Adipose tissue (tissue), 3 donors: ENCODE data around the gene ABHD16A. TPM values are rescaled to one million over a fixed set of nuclear protein-coding genes. Genes with fewer than 3 reads are reported as not detected.

Source experiments
- H3K27ac ChIP-seq: one replicate; pipeline ENCODE4 v1.5.1; 2013; ENCODE audit warnings: low read depth, low read length
- WGBS, 3 donors: extraction: QIAGEN DNeasy Blood & Tissue Kit; methylation state at CpG; one replicate each; pipeline ENCODE4 v1.1.7; 2013; 5-methylcytosine and 5-hydroxymethylcytosine counted together
- polyA plus RNA-seq, 3 donors: library from polyadenylated mRNA; stranded (reverse); fragments of 200-250 nt; gene quantifications; one replicate each; pipeline ENCODE4 v1.2.3, GENCODE V29; 2013
- donor health status: healthy with polysubstance abuse.
- donor health status: Bipolar disorder and iron deficiency.
- donor health status: healthy.

Gene ABHD16A
- polyA plus RNA-seq, 3 donors = 28.5 to 39.8 (median 30.5) TPM

DNA sequence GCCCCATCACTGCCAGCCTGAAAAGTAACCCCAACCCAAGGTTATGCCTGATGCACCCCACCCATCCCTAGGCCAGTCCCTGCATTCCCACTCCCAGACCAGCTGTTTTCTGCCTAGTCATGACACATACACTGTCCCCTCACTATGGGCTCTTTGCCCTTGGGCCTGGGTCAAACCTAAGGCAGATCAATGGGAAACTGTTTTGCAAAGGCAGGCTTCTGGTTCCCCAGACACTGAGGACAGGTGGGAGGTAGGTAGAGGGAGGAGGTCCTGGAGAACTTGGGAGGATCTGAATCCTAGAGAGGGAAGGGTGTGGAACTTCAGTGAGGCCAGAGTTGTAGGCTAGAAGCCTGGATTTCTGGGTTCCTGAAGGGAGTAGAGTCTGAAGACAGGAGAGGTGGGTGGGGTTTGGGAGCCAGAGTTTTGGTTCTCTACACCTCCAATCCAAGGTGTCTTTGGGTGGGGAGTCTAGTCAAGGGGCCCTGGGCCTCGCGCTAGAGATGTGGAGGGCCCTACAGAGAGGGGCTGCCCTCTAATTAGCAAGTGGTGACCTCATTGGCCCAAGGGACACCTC is 31.2 kb upstream of the ABHD16A start:
- 7 to 94% (median 8%) methylated on average over 2 of the region's 2 CpGs for WGBS, 3 donors
- peak overlapping the region; percentile 44 for H3K27ac ChIP-seq

GRCh38 chr6:31733734-31734133 is 30.6 kb upstream of the ABHD16A start:
- WGBS, 3 donors = 82 to 88% (median 84%) methylated on average over 4 of the region's 4 CpGs

GRCh38 chr6:31732029-31732428 is 28.9 kb upstream of the ABHD16A start:
- H3K27ac ChIP-seq = no peak overlapping the region

More at GRCh38 chr6:31733734-31734133, 30.6 kb upstream of the ABHD16A start:
- H3K27ac ChIP-seq = peak overlapping the region; percentile 44

GRCh38 chr6:31730631-31731086 is 27.5 kb upstream of the ABHD16A start:
- no peak overlapping the region for H3K27ac ChIP-seq
- 83 to 92% (median 86%) methylated on average over 11 of the region's 11 CpGs for WGBS, 3 donors

More at GRCh38 chr6:31732029-31732428, 28.9 kb upstream of the ABHD16A start:
- 63 to 71% (median 66%) methylated on average over 3 of the region's 3 CpGs for WGBS, 3 donors

DNA sequence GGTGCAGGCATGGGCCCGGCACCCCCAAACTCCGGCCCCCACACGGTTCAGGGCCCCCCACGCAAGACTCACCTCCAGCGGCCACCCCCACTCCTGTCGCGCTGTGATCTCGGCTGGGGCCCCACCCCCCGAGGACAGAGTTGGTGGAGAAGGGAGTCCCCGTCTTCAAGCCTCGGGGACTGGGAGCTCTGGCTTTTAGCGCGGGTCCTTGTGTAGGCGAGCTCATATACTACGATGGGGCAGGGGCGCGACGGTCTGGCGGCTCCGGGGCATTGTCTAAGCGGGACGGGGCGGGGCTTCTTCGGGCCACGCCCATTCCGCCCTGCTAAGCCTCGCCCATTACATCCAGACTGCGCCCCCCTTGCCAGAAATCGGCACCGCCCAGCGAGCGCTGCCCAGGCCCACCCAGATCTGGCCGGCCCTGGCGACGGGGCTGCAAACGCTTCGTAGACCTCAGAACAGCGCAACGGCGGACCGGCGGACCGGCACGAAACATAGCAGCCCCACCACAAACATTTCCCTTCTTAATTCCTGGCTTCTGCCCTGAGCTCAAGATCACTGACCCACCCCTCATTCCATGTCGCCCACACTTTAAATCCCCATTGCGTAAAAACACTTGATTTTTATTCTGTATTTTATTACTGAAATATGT is 27.0 kb upstream of the ABHD16A start:
- no peak overlapping the region for H3K27ac ChIP-seq
- WGBS, 3 donors = 2 to 10% (median 3%) methylated on average over 46 of the region's 46 CpGs

DNA sequence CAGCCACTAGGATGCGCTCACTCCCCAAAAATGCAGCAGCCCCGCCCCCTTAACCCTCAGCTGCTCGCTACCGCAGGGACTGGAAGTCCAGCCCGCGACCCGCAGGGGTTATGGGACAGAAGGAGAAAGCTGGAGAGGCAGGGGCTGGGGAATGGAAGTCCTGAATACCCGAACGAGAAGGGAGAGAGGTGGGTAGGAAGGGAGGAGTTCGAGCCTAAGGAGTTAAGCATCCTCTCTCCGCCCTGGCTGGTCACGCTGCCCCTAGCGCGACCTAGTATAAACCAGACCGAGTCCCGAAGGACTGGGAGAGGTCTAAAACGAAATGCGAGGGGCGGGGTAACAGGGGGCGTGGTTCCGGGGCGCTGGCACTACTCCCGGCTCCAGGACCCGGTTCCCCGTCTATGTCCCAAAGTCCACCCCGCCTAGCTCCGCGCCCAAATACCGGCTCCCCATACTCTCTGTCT is 26.4 kb upstream of the ABHD16A start:
- WGBS, 3 donors = 0 to 1% (median 1%) methylated on average over 28 to 29 of the region's 29 CpGs
- no peak overlapping the region for H3K27ac ChIP-seq

GRCh38 chr6:31728767-31729514 is 25.8 kb upstream of the ABHD16A start, which contains the start of gene DDAH2:
DDAH2 (minus strand) TSS chr6:31729299; CDS start chr6:31729161, 138 bp downstream.
- H3K27ac ChIP-seq = peak within 1 kb of the TSS; percentile 17
- WGBS, 3 donors = 17 to 19% (median 17%) methylated on average over 36 of the region's 36 CpGs

DNA sequence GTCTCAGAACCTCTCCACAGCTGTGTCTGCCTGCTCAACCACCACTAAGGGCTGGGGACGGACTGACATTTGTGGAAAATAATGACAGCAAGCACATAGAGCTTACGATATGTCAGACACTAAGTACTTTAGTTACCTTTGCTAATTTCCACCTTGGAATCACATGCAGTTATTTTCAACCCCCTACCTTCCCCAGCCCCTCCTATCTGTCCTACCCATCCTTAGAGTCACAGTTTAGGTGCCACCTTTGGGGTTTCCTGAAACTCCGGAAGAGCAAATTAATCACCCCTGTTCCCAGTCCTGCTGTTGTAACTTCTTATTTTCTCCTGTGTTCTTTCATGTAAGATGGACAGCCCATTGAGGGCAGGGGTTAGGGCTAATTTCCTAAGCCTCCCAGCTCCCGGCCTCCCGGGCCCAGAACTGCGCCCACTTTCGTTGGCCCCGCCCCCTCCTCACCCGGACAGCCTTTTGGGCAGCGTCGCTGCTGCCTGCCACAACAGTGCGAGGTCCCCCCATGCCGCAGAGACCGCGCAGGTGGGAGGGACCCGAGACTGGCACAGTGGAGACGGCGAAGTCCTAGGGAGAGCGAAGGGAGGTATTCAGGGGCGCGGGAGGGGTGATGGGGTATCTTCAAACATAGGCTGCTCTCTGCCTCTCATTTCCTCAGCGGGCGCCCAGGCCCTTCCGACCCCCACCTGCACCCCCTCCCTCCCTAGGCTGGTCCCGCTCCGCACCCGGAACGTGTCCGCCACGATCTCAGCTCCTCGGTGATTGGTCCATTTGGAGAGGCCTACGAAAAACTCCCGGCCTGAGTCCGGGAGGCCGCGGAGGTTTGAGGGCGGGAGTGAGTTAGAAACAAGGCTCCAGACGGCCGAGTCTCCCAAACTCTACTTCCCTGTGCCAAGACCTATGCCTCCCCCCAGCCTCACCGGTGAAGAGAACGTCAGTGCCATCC is 24.9 kb upstream of the ABHD16A start:
- WGBS, 3 donors = 67 to 74% (median 71%) methylated on average over 40 to 41 of the region's 41 CpGs
- H3K27ac ChIP-seq = peak overlapping the region; percentile 17

DNA sequence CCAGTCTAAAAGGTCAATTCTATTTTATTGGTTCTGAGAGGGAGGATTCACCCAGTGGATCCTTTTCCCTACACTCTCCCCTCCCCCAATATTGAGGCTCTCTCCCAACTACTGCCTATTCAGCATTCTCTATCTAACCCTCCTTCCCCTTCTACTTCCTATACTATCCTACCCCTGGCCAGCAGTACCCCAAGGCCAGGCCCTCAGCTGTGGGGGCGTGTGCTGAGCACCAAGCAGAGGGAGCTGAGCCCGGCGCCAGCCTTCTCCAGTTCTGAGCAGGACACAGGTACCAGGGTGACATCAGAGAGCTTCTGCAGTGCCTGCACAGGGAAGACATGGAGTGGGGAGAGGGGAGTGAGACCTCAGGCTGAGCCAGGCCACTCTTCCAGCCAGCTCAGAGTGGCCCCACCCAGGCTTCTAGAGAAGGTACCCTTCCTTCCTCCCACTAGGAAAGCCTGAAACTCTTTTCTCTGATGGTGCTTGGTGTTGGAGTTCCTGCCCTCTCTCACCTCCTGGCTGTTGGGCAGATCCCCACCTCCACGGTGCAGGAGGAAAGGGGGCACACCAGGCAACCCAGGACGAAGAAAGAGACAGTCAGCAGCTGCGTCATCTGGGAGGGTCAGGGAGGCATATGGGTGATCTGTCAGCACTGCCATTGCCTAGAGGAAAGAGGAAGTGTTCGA is 24.1 kb upstream of the ABHD16A start:
- H3K27ac ChIP-seq = no peak overlapping the region

DNA sequence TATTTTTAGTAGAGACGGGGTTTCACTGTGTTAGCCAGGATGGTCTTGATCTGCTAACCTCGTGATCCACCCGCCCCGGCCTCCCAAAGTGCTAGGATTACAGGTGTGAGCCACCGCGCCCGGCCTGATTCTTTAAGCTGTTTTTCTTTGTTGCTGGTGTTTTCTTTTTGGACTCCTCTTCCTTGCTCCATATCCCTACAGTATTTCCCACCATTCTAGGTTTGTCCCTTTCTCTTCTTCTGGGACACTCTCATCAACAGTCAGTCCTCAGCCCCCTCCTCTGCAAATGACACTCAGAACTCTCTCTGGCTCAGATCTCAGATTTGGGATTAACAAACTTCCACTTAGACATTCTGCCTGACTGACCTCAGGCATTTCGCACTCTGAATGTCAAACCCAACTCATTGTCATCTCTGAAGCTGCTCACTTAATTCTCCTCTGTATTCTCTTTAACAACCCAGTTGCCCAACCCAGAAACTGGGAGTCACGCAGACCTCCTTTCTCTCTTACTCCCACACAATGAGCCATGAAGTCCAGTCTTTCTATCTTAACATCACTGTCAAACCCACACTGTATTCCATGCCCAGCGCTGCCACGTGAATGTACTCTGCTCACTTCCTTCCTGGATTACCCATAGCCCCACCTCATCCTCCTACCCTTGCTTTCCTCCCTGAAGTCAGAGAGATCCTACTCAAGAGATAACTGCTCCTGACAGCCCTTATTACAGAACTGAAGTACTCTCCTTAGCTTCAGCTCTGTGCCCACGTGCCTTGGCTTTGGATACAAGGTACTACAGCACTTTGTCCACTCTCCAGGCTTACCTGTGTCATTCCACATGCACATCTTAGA is 22.6 kb upstream of the ABHD16A start:
- WGBS, 3 donors = 79 to 87% (median 83%) methylated on average over 12 of the region's 12 CpGs
- H3K27ac ChIP-seq = no peak overlapping the region

More for the DNA sequence above, 24.1 kb upstream of the ABHD16A start:
- WGBS, 3 donors = 62 to 72% (median 63%) methylated on average over 7 of the region's 7 CpGs

GRCh38 chr6:31723980-31724691 is 21.0 kb upstream of the ABHD16A start:
- no peak overlapping the region for H3K27ac ChIP-seq
- WGBS, 3 donors = 84% methylated on average over 20 to 25 of the region's 25 CpGs

DNA sequence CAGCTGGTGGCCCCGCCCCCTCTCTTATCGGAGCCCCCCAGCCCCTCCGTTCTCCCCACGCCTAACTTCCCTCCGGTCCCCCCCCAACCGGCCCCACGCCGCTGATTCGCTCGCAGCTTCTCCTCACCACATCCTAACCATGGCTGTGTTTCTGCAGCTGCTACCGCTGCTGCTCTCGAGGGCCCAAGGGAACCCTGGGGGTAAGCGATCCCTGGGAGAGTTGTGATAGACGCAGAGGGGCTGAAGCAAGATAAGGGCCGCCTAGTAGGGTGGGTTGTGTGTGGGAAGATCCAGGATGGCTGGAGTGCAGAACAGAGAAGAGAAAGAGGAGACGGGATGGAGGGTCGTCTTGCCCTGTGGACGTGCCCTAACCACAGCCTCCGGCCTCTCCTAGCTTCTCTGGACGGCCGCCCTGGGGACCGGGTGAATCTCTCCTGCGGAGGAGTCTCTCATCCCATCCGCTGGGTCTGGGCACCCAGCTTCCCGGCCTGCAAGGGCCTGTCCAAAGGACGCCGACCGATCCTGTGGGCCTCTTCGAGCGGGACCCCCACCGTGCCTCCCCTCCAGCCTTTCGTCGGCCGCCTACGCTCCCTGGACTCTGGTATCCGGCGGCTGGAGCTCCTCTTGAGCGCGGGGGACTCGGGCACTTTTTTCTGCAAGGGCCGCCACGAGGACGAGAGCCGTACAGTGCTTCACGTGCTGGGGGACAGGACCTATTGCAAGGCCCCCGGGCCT is 20.3 kb upstream of the ABHD16A start, which contains the start of gene MPIG6B:
Gene MPIG6B (plus strand): TSS at position 129 of the 735 bp plus-strand sequence. CDS start 11 bp downstream, at position 140.
- H3K27ac ChIP-seq = no peak within 1 kb of the TSS
- WGBS, 3 donors = 60 to 77% (median 67%) methylated on average over 41 to 46 of the region's 46 CpGs

DNA sequence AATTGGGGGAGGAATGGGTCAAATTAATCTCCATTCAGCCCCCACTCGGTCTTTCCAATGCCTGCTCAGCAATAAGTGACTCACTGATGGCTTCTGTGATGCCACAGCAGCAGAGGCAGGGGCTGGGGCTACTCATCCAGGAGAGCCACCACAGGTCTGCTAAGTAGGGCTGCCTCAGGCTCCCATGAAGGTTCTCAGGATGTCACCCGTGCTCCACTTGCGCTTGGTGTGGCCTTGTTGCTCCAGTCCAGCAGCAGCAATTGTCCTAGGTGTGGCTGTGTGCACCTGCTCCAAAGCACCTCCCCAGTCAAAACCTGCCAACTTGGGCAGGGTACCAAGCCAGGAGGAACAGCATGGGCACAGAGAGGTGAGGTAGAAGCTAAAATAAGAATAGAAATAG is 19.0 kb upstream of the ABHD16A start:
- WGBS, 3 donors = 85 to 95% (median 90%) methylated on average over 3 of the region's 3 CpGs
- no peak overlapping the region for H3K27ac ChIP-seq

- H3K27ac ChIP-seq = no peak within 1 kb of the TSS
- 80 to 92% (median 88%) methylated on average over 4 of the region's 4 CpGs for WGBS, 3 donors
Measured at GRCh38 chr6:31721351-31722020, 18.4 kb upstream of the ABHD16A start, which contains the start of gene LY6G6C. LY6G6C (minus strand) TSS chr6:31721746; CDS start chr6:31721679, 67 bp downstream.
